Hematopoietic multipotent progenitor cell (in vitro differentiated cells): ENCODE results near the gene CBY1. TPM values are rescaled to one million over a fixed set of nuclear protein-coding genes. Genes with fewer than 3 reads are reported as not detected.

Experiments used
- DNase-seq, 3 donors: peaks; one replicate each; pipeline ENCODE4 v3.0.0-alpha.2; 2011 to 2015; ENCODE audit warnings: low read depth in 2 of 3, low spot score in 2 of 3
- total RNA-seq: library from RNA; depleted of rRNA; stranded (reverse); fragments of >200 nt; gene quantifications from one replicate; pipeline ENCODE4 v1.2.3, GENCODE V29; 2012

Gene CBY1
- total RNA-seq, 1 donor = 4.6 TPM

- no peak for DNase-seq
Observed at GRCh38 chr22:38645430-38645829, 11.0 kb upstream of the CBY1 start.

- DNase-seq = no peak
Observed at GRCh38 chr22:38649841-38650522, 6.5 kb upstream of the CBY1 start.

- DNase-seq = no peak
Observed at GRCh38 chr22:38652859-38653258, 3.6 kb upstream of the CBY1 start.

- no peak for DNase-seq
Observed at GRCh38 chr22:38653741-38654140, 2.7 kb upstream of the CBY1 start.

GRCh38 chr22:38655519-38656255 lies 751 bp upstream of the CBY1 start:
- peak in 1 of 3 donors; percentile 5 for DNase-seq

GRCh38 chr22:38657045-38657909 lies 839 bp downstream of the CBY1 start:
- DNase-seq = peak in 1 of 3 donors; percentile 18

- no peak for DNase-seq
Observed at GRCh38 chr22:38674888-38675287, 18.4 kb downstream of the CBY1 start.

- DNase-seq = no peak
Observed at GRCh38 chr22:38675833-38676232, 19.4 kb downstream of the CBY1 start.

- peak; percentile 72 to 88 (median 87) for DNase-seq
Observed at GRCh38 chr22:38681582-38682335, 25.3 kb downstream of the CBY1 start, which contains the start of gene TOMM22. Gene TOMM22 (plus strand): TSS chr22:38681957. CDS start chr22:38681979, 22 bp downstream.

GRCh38 chr22:38684895-38685294 lies 28.5 kb downstream of the CBY1 start:
- DNase-seq = no peak

- DNase-seq = no peak
Observed at GRCh38 chr22:38685761-38686160, 29.3 kb downstream of the CBY1 start.

- DNase-seq = no peak
Observed at GRCh38 chr22:38689651-38690050, 33.2 kb downstream of the CBY1 start.

GRCh38 chr22:38694049-38694448 lies 37.6 kb downstream of the CBY1 start:
- no peak for DNase-seq

GRCh38 chr22:38694940-38695339 lies 38.5 kb downstream of the CBY1 start:
- no peak for DNase-seq

GRCh38 chr22:38696606-38697424 lies 40.4 kb downstream of the CBY1 start:
- peak in 2 of 3 donors; percentile 21 to 37 for DNase-seq

- peak in 1 of 3 donors; percentile 15 for DNase-seq
Observed at GRCh38 chr22:38697425-38698089, 41.1 kb downstream of the CBY1 start.

- no peak for DNase-seq
Observed at GRCh38 chr22:38698407-38699094, 42.1 kb downstream of the CBY1 start.

GRCh38 chr22:38699143-38699542 lies 42.7 kb downstream of the CBY1 start:
- DNase-seq = no peak
